WTC11 (cell line): ENCODE results near the gene LSP1. TPM values are rescaled to one million over a fixed set of nuclear protein-coding genes. Genes with fewer than 3 reads are reported as not detected.
A peak's percentile ranks its signal among the peaks of the same experiment; 100 is the strongest.

ENCODE experiments used
- ATAC-seq: fragments of 200-7000 bp; cut with Tn5 transposase; 2 replicates; pipeline ENCODE4 v1.10.0; 2021; ENCODE audit warnings: mild to moderate bottlenecking, moderate library complexity
- CTCF ChIA-PET: fragments of 300-600 bp; sonication (Branson Sonifier 250); formaldehyde crosslinking; loops from one replicate; lab custom pipeline; 2021; ENCODE audit warnings: antibody characterized with exemption; lab: Charles Lee
- POLR2A ChIA-PET: fragments of 350-600 bp; sonication (Branson Sonifier 250); formaldehyde crosslinking; loops from one replicate; lab custom pipeline; 2021; ENCODE audit warnings: antibody characterized with exemption; lab: Charles Lee
- DNase-seq: peaks from one replicate; pipeline ENCODE4 v3.0.0; 2021; ENCODE audit warnings: low spot score
- H3K27ac Mint-ChIP-seq: 2 replicates; pipeline ENCODE4 v1.8.0; 2021; ENCODE audit warnings: mixed read lengths
- H3K27me3 Mint-ChIP-seq: 2 replicates; pipeline ENCODE4 v1.8.0; 2021; ENCODE audit warnings: low read depth, mild to moderate bottlenecking, moderate library complexity, mixed read lengths
- H3K36me3 Mint-ChIP-seq: 2 replicates; pipeline ENCODE4 v1.8.0; 2021; ENCODE audit warnings: mixed read lengths
- H3K4me1 Mint-ChIP-seq: 2 replicates; pipeline ENCODE4 v1.8.0; 2022; ENCODE audit warnings: mixed read lengths
- H3K4me3 Mint-ChIP-seq: 2 replicates; pipeline ENCODE4 v1.8.0; 2021; ENCODE audit warnings: mild to moderate bottlenecking, moderate library complexity, mixed read lengths
- H3K9me3 Mint-ChIP-seq: 2 replicates; pipeline ENCODE4 v1.8.0; 2021; ENCODE audit warnings: mixed read lengths
- ETV6 ChIP-seq: sonication (generic); formaldehyde crosslinking; IDR thresholded peaks from 2 replicates; pipeline ENCODE4 v1.8.1; 2022; ENCODE audit warnings: mild to moderate bottlenecking, missing genetic modification reagents
- IRF2 ChIP-seq: sonication (generic); formaldehyde crosslinking; IDR thresholded peaks from 2 replicates; pipeline ENCODE4 v1.8.0; 2022; ENCODE audit warnings: low read depth, missing genetic modification reagents, borderline replicate concordance
- JUN ChIP-seq: sonication (generic); formaldehyde crosslinking; IDR thresholded peaks from 2 replicates; pipeline ENCODE4 v1.8.0; 2023; ENCODE audit warnings: mild to moderate bottlenecking, missing genetic modification reagents
- MYBL2 ChIP-seq: sonication (generic); formaldehyde crosslinking; IDR thresholded peaks from 2 replicates; pipeline ENCODE4 v1.8.1; 2023; ENCODE audit warnings: mild to moderate bottlenecking, moderate library complexity, missing genetic modification reagents
- OVOL2 ChIP-seq: fragments of 250-450 bp; sonication (Bioruptor Pico); IDR thresholded peaks from 2 replicates; pipeline ENCODE4 v1.9.0; 2021; ENCODE audit warnings: mild to moderate bottlenecking, borderline replicate concordance
- SMAD3 ChIP-seq: sonication (generic); formaldehyde crosslinking; IDR thresholded peaks from 2 replicates; pipeline ENCODE4 v1.8.0; 2022; ENCODE audit warnings: missing genetic modification reagents, mild to moderate bottlenecking, borderline replicate concordance
- SMAD4 ChIP-seq: sonication (generic); formaldehyde crosslinking; IDR thresholded peaks from 2 replicates; pipeline ENCODE4 v1.8.0; 2022; ENCODE audit warnings: mild to moderate bottlenecking, missing genetic modification reagents
- TCF7 ChIP-seq: sonication (generic); formaldehyde crosslinking; IDR thresholded peaks from 2 replicates; pipeline ENCODE4 v1.8.0; 2022; ENCODE audit warnings: mild to moderate bottlenecking, low read depth, missing genetic modification reagents, moderate library complexity
- TEAD1 ChIP-seq: sonication (generic); formaldehyde crosslinking; IDR thresholded peaks from 2 replicates; pipeline ENCODE4 v1.8.0; 2022; ENCODE audit warnings: mild to moderate bottlenecking, missing genetic modification reagents
- ZNF121 ChIP-seq: sonication (generic); formaldehyde crosslinking; IDR thresholded peaks from 2 replicates; pipeline ENCODE4 v1.8.0; 2023; ENCODE audit warnings: missing genetic modification reagents
- total RNA-seq: library from RNA; stranded (reverse); gene quantifications from 3 replicates; pipeline ENCODE4 v1.2.3, GENCODE V29; 2021
- TF ChIP-seq, protein P1 (sequence below): sonication (generic); formaldehyde crosslinking; IDR thresholded peaks from 2 replicates; pipeline ENCODE4 v1.8.0; 2022; ENCODE audit warnings: mild to moderate bottlenecking, missing genetic modification reagents
- TF ChIP-seq, protein P2 (sequence below): fragments of 200-600 bp; IDR thresholded peaks from 2 replicates; pipeline ENCODE4 v1.8.0; 2022; ENCODE audit warnings: antibody characterized with exemption
- TF ChIP-seq, protein P3 (sequence below): sonication (generic); formaldehyde crosslinking; IDR thresholded peaks from 2 replicates; pipeline ENCODE4 v1.8.1; 2022; ENCODE audit warnings: mild to moderate bottlenecking, moderate library complexity, missing genetic modification reagents
- TF ChIP-seq, protein P4 (sequence below): sonication (generic); formaldehyde crosslinking; IDR thresholded peaks from 2 replicates; pipeline ENCODE4 v1.8.1; 2023; ENCODE audit warnings: mild to moderate bottlenecking, missing genetic modification reagents, moderate library complexity
- TF ChIP-seq, protein P5 (sequence below): sonication (generic); formaldehyde crosslinking; IDR thresholded peaks from 2 replicates; pipeline ENCODE4 v1.8.1; 2023; ENCODE audit warnings: mild to moderate bottlenecking, missing genetic modification reagents, moderate library complexity
- TF ChIP-seq, protein P6 (sequence below): sonication (generic); formaldehyde crosslinking; IDR thresholded peaks from 2 replicates; pipeline ENCODE4 v1.8.0; 2023; ENCODE audit warnings: mild to moderate bottlenecking, missing genetic modification reagents

LSP1 gene
- total RNA-seq, 1 experiment from 2014 or later = 0.77 TPM

DNA sequence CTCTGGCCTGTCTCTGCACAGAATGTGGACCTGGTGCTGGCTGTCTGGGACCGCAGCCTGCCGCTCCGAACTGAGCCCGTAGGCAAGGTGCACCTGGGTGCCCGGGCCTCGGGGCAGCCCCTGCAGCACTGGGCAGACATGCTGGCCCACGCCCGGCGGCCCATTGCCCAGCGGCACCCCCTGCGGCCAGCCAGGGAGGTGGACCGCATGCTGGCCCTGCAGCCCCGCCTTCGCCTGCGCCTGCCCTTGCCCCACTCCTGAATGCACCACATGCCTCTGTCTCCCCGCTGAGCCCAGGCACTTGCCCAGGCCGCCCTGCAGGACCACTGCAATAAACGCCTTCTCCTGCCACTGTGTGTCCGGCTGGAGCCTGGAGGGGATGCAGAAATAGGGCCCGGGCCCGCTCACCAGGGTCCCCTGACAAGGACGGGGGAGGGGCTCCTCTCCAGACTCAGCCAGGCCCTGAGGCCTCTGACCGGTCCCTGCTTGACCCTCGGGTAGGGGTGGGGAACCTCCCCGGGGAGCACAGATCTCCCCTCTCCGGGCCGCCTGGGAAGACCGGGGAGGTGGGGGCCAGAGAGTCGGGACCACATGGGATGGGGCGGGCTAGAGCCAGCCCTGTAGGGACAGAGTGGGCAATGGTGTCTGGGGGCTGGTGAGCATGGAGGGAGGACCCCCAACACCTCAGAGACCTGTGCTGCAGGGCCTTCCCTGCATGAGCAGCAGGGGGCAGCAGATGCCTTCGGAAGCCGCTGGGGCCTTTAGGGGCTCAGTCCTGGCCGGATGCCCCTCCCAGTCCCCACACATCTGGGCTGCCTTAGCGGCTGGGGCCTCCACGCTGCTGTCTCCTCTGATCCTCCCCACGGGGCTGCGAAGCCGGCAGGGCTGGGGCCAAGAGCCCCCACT lies 15.5 kb upstream of the LSP1 start:
- TF ChIP-seq, protein P1, sequence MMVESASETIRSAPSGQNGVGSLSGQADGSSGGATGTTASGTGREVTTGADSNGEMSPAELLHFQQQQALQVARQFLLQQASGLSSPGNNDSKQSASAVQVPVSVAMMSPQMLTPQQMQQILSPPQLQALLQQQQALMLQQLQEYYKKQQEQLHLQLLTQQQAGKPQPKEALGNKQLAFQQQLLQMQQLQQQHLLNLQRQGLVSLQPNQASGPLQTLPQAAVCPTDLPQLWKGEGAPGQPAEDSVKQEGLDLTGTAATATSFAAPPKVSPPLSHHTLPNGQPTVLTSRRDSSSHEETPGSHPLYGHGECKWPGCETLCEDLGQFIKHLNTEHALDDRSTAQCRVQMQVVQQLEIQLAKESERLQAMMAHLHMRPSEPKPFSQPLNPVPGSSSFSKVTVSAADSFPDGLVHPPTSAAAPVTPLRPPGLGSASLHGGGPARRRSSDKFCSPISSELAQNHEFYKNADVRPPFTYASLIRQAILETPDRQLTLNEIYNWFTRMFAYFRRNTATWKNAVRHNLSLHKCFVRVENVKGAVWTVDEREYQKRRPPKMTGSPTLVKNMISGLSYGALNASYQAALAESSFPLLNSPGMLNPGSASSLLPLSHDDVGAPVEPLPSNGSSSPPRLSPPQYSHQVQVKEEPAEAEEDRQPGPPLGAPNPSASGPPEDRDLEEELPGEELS (CRISPR knock-in tag) = 0 out of 2 replicates have a peak, but pooled peaks have one; percentile 26
- TF ChIP-seq, protein P2, sequence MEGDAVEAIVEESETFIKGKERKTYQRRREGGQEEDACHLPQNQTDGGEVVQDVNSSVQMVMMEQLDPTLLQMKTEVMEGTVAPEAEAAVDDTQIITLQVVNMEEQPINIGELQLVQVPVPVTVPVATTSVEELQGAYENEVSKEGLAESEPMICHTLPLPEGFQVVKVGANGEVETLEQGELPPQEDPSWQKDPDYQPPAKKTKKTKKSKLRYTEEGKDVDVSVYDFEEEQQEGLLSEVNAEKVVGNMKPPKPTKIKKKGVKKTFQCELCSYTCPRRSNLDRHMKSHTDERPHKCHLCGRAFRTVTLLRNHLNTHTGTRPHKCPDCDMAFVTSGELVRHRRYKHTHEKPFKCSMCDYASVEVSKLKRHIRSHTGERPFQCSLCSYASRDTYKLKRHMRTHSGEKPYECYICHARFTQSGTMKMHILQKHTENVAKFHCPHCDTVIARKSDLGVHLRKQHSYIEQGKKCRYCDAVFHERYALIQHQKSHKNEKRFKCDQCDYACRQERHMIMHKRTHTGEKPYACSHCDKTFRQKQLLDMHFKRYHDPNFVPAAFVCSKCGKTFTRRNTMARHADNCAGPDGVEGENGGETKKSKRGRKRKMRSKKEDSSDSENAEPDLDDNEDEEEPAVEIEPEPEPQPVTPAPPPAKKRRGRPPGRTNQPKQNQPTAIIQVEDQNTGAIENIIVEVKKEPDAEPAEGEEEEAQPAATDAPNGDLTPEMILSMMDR = peak; percentile 57
- TF ChIP-seq JUN (CRISPR knock-in tag) (no peak), MYBL2 (CRISPR knock-in tag) (no peak)
- Mint-ChIP-seq H3K36me3 (no peaks in the 10 kb centered on the region), H3K9me3 (no peaks in the 10 kb centered on the region), H3K4me3 (no peak overlapping the region), H3K4me1 (no peaks in the 10 kb centered on the region), H3K27me3 (peaks cover 5% of the 10 kb centered on the region), H3K27ac (no peak overlapping the region)
- ATAC-seq = peak; percentile 84
- ChIA-PET CTCF (interaction anchor here (0.9 to 7.8 kb wide), 8 partner anchors 12 to 314 kb away, joined by 3 to 110 read pairs (median 8); no protein-coding TSS in a partner anchor), POLR2A (no interaction called here)
- DNase-seq = peak; percentile 88

DNA sequence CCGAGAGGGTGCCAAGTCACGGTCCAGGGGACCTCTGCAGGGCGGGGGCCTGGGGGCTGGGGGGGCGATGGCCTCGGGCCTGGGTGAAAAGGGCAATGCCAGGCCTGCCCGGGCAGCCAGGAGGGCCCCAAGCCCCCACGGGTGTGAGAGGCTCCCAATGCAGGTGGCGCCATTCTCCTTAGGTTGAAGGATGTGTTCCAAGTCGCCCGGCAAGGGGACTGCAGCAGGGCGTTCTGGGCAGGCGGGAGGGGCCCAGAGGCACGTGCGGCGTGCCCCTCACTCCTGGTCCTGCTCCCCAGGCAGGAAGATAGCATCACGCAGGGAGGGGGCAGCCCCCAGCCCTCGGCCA lies 14.8 kb upstream of the LSP1 start:
- POLR2A ChIA-PET = no interaction called here
- TF ChIP-seq, protein P3, sequence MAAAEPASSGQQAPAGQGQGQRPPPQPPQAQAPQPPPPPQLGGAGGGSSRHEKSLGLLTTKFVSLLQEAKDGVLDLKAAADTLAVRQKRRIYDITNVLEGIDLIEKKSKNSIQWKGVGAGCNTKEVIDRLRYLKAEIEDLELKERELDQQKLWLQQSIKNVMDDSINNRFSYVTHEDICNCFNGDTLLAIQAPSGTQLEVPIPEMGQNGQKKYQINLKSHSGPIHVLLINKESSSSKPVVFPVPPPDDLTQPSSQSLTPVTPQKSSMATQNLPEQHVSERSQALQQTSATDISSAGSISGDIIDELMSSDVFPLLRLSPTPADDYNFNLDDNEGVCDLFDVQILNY (CRISPR knock-in tag) = 0 out of 2 replicates have a peak, but pooled peaks have one; percentile 34
- no peak for TF ChIP-seq OVOL2 (CRISPR knock-in tag)
- TF ChIP-seq ETV6 (CRISPR knock-in tag) = no peak
- no peak for TF ChIP-seq ZNF121
- Mint-ChIP-seq H3K27ac (no peak overlapping the region), H3K36me3 (no peaks in the 10 kb centered on the region), H3K4me3 (no peak overlapping the region), H3K9me3 (no peaks in the 10 kb centered on the region), H3K27me3 (peaks cover 5% of the 10 kb centered on the region), H3K4me1 (no peaks in the 10 kb centered on the region)
- CTCF ChIA-PET = interaction anchor here (0.6 to 1.5 kb wide), 6 partner anchors 13 to 313 kb away, joined by 3 to 16 read pairs (median 4); no protein-coding TSS in a partner anchor
- DNase-seq = no peak
- no peak; the same call in 1 of the 2 replicates for ATAC-seq

DNA sequence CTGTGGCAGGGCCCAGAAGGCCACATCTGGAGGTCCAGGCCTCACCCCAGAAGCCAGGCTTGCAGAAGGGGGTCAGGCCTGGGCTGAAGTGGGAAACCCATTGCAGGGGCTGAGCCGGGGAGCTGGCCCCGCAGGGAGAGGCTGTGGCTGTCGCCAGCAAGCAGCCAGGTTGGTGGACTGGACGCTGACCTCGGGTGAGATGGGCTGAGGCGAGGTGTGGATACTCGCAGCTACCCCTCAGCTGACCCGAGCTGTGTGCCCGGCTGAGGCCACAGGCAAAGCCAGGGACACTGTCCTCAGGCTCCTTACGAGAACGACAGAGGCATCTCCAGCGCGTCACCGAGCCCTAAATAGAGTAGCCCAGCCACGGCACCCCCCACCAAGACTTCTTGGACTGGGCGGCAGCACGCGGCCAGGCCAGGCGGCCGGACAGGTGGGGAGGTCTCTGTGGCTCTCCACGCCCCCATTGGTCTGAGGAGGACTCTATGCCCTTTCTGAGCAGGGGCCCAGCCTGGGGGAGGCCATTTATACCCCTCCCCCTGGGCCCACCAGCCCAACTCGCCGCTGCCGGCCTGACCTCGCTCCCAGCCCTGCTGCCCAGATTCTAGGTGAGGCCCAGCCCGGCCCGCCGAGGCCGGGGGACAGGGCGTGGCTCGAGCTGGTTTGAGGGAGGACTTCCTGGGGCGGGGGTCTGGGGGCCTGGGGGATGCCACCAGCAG lies 14.3 kb upstream of the LSP1 start, which contains the start of gene TNNI2:
Gene TNNI2, plus strand, starts transcription at position 556 of the 719 bp plus-strand sequence. CDS start 716 bp downstream, outside the sequence.
- no peak for ATAC-seq
- no peak for DNase-seq
- POLR2A ChIA-PET = no interaction called here
- Mint-ChIP-seq H3K4me1 (no peaks in the 10 kb centered on the region), H3K4me3 (no peak within 1 kb of the TSS), H3K27me3 (peaks cover under 1% of the 10 kb centered on the region; the same call in 1 of the 2 replicates), H3K9me3 (no peaks in the 10 kb centered on the region), H3K27ac (no peak within 1 kb of the TSS), H3K36me3 (no peaks in the 10 kb centered on the region)
- CTCF ChIA-PET = interaction anchor here (0.6 to 1.5 kb wide), 8 partner anchors 14 to 313 kb away, joined by 3 to 16 read pairs (median 4); no protein-coding TSS in a partner anchor
- TF ChIP-seq, protein P1 (CRISPR knock-in tag) = no peak
- TF ChIP-seq IRF2 (CRISPR knock-in tag) = no peak
- TF ChIP-seq, protein P4, sequence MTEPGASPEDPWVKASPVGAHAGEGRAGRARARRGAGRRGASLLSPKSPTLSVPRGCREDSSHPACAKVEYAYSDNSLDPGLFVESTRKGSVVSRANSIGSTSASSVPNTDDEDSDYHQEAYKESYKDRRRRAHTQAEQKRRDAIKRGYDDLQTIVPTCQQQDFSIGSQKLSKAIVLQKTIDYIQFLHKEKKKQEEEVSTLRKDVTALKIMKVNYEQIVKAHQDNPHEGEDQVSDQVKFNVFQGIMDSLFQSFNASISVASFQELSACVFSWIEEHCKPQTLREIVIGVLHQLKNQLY (CRISPR knock-in tag) = no peak
- TF ChIP-seq, protein P5, sequence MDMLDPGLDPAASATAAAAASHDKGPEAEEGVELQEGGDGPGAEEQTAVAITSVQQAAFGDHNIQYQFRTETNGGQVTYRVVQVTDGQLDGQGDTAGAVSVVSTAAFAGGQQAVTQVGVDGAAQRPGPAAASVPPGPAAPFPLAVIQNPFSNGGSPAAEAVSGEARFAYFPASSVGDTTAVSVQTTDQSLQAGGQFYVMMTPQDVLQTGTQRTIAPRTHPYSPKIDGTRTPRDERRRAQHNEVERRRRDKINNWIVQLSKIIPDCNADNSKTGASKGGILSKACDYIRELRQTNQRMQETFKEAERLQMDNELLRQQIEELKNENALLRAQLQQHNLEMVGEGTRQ (CRISPR knock-in tag) = no peak
- no peak for TF ChIP-seq SMAD3 (CRISPR knock-in tag)
- TF ChIP-seq SMAD4 (CRISPR knock-in tag) = no peak
- no peak for TF ChIP-seq TCF7
- TF ChIP-seq, protein P6, sequence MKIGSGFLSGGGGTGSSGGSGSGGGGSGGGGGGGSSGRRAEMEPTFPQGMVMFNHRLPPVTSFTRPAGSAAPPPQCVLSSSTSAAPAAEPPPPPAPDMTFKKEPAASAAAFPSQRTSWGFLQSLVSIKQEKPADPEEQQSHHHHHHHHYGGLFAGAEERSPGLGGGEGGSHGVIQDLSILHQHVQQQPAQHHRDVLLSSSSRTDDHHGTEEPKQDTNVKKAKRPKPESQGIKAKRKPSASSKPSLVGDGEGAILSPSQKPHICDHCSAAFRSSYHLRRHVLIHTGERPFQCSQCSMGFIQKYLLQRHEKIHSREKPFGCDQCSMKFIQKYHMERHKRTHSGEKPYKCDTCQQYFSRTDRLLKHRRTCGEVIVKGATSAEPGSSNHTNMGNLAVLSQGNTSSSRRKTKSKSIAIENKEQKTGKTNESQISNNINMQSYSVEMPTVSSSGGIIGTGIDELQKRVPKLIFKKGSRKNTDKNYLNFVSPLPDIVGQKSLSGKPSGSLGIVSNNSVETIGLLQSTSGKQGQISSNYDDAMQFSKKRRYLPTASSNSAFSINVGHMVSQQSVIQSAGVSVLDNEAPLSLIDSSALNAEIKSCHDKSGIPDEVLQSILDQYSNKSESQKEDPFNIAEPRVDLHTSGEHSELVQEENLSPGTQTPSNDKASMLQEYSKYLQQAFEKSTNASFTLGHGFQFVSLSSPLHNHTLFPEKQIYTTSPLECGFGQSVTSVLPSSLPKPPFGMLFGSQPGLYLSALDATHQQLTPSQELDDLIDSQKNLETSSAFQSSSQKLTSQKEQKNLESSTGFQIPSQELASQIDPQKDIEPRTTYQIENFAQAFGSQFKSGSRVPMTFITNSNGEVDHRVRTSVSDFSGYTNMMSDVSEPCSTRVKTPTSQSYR (CRISPR knock-in tag) = no peak
- no peak for TF ChIP-seq TEAD1 (CRISPR knock-in tag)
